WI38 (cell line): Measurements from ENCODE around the gene LDAH.

Source experiments
- H3K4me3 ChIP-seq: 2 replicates; pipeline ENCODE4 v1.5.1; 2011; ENCODE audit warnings: low read depth, mild to moderate bottlenecking, control low read depth, low read length
- TF ChIP-seq, protein P1 (sequence below): IDR thresholded peaks from 2 replicates; pipeline ENCODE4 v1.5.1; 2012; ENCODE audit warnings: low read depth, mild to moderate bottlenecking, control low read depth, low read length

The LDAH gene

DNA sequence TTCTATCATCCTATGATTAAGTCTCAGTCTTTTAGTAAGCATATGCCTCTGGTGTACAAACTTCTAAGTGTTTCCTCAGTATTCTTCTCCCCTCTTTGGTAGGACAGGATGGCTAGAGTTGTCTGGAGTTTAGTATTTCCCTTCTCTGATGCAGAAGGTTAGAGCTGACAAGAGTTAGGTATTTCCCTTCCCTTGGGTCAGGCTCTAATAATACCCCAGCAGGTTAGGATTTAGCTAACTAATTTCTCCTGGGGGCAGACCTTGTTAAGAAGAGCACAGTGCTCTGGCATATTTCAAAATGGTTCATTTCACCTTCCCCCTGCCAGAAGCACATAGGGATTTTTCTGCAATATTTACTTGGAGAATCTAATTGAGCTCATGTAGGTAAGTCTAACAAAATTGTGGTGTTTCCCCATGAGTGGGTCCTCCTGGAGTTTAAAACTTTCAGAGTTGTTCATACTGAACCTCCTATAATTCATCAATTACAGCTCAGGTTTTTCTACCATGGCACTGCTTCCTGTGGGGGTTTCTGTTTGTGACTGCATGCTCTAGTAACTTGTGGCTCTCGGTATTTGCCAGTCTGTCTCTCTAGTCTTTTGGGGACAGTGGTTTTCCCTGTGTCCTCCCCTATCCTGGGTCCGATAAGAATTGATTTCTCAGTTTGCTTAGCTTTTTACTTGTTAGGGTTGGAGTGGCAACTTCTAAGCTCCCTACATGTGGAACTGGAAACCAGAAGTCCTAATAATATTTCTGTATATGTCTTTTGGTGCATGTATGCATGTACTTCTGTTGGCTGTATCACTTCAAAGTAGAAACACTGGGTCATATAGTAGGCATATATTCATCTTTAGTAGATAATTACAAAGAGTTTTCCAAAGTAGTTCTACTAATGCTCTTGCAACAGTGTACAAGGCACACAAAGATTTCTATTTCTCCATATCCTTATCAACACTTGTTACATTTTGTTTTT is 78.2 kb downstream of the LDAH start:
- TF ChIP-seq, protein P1, sequence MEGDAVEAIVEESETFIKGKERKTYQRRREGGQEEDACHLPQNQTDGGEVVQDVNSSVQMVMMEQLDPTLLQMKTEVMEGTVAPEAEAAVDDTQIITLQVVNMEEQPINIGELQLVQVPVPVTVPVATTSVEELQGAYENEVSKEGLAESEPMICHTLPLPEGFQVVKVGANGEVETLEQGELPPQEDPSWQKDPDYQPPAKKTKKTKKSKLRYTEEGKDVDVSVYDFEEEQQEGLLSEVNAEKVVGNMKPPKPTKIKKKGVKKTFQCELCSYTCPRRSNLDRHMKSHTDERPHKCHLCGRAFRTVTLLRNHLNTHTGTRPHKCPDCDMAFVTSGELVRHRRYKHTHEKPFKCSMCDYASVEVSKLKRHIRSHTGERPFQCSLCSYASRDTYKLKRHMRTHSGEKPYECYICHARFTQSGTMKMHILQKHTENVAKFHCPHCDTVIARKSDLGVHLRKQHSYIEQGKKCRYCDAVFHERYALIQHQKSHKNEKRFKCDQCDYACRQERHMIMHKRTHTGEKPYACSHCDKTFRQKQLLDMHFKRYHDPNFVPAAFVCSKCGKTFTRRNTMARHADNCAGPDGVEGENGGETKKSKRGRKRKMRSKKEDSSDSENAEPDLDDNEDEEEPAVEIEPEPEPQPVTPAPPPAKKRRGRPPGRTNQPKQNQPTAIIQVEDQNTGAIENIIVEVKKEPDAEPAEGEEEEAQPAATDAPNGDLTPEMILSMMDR, result no peak
- H3K4me3 ChIP-seq, result no peak overlapping the region

DNA sequence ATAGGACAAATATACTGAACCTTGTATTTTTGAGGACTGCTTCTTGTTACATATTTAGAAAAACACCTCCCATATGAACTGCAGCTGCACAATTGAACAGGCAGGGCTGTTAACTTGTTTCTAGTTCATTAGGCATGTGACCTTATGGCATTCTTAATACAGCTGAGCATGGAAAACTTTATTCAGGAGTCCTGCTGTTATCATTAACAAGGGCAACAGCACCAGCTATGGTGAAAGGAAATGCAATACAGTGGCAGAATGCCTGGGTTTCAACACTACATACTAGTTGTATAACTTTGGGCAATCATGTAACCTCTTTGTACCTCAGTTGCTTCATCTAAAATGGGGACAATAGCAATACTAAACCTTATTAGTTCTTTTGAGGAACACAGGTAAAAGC is 84.1 kb downstream of the LDAH start:
- TF ChIP-seq, protein P1, result no peak

DNA sequence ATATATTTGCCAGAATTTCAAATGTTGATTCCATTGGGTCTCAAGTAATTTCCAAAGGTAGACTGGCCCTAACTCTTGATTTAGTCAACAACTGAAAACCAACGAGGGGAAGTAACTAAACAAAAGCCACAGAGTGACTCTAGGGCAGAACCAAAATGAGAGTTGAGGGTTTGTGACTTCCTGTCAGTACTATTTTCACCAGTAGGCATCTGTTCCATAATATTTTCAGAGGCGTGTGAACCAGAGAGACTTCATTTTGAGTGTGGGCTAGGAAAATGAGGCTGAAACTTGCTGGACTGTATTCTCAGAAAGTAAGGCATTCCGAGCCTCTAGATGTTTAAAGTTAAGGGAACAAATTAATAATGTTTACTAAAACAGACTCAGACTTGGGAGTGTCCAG is 85.4 kb downstream of the LDAH start:
- no peak overlapping the region for H3K4me3 ChIP-seq
- TF ChIP-seq, protein P1, result no peak

More for the DNA sequence above, 84.1 kb downstream of the LDAH start:
- no peak overlapping the region for H3K4me3 ChIP-seq

DNA sequence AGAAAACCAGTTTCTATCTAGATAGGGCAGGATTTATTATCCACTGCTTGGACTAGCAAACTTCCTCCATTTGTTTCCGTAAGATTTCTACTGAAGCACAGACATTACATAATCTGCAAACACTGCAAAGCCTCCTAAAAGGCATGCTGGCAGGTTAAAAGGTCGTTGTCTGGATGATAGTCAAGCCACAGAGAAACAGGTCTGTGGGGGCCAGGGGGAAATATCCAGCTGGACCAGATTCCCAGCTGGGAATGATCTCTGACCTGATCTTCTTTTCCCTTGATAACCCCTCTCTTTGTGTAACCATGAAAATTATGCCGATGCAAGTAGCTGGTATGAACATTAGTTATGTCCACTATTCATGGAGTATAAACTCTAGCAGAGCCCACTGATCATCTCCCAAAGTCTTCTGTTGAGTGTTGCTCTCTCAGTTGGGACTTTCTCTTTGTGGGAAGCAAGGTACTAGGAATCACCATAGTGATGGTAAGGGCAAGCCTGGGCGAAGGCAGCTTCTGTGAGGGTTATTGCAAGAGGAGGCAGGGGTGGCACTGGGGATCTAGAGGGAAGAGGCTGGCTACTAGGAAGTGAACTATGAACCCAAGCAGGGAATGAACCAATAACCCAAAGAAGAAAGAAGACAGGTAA is 94.7 kb downstream of the LDAH start:
- no peak overlapping the region for H3K4me3 ChIP-seq
- TF ChIP-seq, protein P1, result no peak

DNA sequence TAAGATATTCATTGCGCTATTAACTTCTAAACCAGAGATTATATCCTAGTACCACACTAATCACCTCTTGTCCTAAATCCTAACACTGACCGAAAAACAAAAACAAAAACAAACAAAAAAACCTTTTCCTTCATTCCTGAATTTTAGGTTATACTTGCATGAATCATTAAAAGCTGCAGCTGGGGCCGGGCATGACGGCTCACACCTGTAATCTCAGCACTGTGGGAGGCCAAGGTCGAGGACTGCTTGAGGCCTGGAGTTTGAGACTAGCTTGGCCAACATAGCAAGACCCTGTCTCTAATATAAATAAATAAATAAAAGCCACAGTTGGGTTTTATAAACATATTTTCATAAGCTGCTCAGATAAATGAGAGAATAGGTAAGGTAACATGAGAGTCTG is 96.0 kb downstream of the LDAH start:
- no peak overlapping the region for H3K4me3 ChIP-seq
- TF ChIP-seq, protein P1, result no peak

DNA sequence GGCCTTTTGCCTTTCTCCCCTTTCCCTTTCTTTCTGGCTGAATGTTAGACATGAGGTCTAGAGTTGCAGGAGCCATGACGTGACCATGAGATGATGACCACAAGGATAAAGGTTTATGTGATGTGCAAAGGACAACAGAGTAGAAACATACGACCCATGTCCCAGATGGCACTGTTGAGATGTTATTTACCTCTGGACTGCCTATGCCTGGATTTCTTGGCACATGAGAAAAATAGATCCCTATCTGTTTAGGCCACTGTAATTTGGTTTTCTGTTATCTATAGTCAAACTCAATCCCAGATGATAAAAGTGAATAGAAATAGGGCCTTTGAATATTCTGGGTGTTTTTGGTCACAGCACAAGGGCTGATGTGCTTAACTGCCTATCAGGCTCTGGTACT is 97.1 kb downstream of the LDAH start:
- H3K4me3 ChIP-seq, result no peak overlapping the region
- TF ChIP-seq, protein P1, result no peak
